PC-3 (cell line): ENCODE data around the gene RTN4RL1.

Source experiments
- CTCF ChIP-seq: fragments of 300-600 bp; sonication (generic); conservative IDR thresholded peaks from 2 replicates; pipeline ENCODE4 v1.5.1; 2017; ENCODE audit warnings: antibody characterized with exemption, low read depth, mild to moderate bottlenecking, low read length
- EZH2 ChIP-seq: fragments of 300-600 bp; sonication (generic); IDR thresholded peaks from one replicate; pipeline ENCODE4 v1.6.1; 2017; ENCODE audit warnings: antibody characterized with exemption, mild to moderate bottlenecking, low read length; ENCODE audit not compliant: unreplicated experiment
- EZH2phosphoT487 ChIP-seq: fragments of 300-600 bp; sonication (generic); IDR thresholded peaks from 2 replicates; pipeline ENCODE4 v1.6.1; 2018; ENCODE audit warnings: mild to moderate bottlenecking, antibody characterized with exemption, low read length, borderline replicate concordance

- no peak for TF ChIP-seq CTCF
- no peak for TF ChIP-seq EZH2
- TF ChIP-seq EZH2phosphoT487 = no peak
Measured at GRCh38 chr17:2023256-2023655, 1.9 kb downstream of the RTN4RL1 start.
